Kidney tubule cell (primary cell): Measurements from ENCODE around the gene ZACN.

Experiments
- DNase-seq: peaks from one replicate; pipeline ENCODE4 v3.0.0-alpha.2; 2018; ENCODE audit warnings: low spot score

ZACN gene

DNA sequence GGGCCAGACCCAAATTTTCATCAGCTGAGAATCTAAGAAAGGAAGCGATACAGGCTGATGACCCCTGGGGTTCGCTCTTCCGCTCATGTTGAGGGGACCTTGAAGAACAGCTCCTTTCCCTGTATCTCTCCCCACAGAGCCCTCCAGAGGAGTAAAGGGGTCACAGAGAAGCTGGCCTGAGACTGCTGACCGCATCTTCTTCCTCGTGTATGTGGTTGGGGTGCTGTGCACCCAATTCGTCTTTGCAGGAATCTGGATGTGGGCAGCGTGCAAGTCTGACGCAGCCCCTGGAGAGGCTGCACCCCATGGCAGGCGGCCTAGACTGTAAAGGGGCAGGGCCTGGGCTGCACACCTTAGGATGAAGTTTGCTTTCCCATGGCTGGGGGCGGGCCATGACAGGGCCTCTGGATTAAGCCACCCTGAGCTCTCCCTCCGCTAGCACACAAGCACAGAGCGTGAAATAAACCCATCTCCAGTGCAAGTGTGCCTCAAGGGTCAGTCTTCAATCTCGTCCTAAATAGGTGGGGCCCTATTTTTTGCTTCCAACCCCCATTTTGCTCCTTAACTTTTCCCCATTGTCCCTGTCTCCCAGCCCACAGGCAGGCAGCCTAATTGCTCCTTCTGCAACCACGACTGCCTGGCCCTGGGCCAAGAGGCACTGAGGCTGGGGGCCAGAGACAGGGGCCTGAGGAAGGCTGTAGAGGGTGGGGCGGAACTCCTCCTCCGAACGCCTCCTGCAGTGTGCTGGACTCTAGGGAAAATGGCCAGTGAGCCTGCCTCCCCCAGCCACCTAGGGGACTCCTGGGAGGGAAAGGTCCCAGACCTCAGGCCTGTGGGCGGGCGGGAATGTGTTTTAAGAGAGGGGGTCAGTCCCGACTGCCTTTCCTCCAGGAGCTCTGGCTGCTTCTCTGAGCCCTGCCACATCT, 3.6 kb downstream of the ZACN start:
- no peak for DNase-seq

DNA sequence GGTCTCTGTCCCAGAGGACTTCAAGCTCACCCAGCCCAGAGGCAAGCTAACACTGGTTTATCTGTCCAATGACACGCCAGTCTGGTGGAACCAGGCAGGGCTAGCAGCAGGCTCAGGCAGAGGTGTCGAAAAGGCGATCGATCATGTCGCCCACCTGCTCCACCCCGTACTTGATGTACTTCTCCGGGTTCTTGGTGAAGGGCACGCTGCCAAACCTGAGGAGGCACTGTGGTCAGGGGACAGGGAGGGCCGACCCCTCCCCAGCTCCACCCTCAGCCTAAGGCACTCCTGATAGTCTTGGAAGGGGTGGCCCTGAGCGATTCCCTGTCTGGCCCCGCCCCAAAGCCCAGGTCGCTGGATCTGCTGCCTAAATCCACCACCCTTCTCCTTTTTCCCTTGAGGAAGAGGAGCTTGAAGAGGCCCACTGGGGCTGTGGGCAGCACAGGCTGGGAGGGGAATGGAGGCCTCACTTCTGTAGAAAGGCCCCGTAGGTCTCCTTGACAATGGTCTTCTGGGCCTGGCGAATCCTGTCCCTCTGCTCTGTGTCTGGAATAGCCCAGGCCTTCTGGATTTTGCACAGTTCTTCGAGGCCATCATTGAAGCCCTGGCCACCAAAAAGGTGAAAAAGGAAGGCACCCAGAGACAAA, 4.7 kb downstream of the ZACN start:
- DNase-seq: no peak

GRCh38 chr17:76085066-76085730, 6.2 kb downstream of the ZACN start:
- no peak for DNase-seq

DNA sequence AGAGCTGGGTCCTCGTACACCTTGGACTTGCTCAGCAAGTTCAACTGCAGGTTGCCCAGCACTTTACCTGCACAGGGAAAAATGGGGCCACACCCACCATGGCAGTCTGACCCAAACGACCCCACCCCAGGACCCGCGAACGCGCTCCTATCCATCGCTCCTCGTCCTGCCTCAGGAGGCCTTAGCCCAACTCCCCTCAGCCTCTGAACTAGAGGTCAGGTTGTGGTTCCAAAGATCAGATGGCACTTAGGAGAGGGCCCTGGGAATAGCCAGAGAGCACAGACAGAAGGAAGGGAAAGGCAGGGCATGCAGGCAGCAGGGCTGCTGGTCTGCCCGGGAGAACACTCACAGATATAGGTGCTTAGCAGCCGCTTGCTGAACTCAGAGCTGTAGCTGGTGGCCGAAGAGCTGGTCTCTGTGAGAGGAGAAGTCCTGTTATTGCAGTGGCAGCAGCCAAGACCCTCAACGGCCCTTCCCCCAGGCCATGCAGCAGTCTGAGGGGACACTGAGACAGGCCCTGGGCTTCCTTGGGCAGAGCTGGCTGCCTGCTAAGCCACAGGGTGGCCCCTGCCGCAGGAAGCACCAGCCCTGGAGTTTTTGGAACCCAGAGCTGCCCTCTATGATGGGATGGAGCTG, 6.9 kb downstream of the ZACN start:
- no peak for DNase-seq

DNA sequence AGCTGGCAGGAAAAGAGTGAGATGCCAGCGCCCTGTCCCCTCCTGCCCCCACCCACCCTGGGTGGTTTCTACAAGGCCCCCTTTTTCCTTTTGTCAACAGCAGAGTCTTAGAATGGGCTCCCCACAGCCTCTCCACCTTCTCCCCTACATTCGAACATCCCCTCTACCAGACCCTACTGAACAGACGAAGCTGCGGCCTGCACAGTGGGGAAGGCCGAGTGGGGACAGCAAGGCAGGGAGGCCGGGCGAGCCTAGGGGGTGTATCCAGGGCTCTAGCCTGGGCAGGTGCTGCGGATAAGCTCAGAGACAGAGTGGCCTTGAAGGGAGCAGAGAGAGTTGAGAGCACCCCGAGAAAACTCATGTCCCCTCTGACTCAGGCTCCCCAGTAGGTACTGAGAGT, 7.4 kb downstream of the ZACN start:
- DNase-seq: no peak

- DNase-seq: no peak
These were observed 8.5 kb downstream of the ZACN start for GRCh38 chr17:76087531-76087930.

DNA sequence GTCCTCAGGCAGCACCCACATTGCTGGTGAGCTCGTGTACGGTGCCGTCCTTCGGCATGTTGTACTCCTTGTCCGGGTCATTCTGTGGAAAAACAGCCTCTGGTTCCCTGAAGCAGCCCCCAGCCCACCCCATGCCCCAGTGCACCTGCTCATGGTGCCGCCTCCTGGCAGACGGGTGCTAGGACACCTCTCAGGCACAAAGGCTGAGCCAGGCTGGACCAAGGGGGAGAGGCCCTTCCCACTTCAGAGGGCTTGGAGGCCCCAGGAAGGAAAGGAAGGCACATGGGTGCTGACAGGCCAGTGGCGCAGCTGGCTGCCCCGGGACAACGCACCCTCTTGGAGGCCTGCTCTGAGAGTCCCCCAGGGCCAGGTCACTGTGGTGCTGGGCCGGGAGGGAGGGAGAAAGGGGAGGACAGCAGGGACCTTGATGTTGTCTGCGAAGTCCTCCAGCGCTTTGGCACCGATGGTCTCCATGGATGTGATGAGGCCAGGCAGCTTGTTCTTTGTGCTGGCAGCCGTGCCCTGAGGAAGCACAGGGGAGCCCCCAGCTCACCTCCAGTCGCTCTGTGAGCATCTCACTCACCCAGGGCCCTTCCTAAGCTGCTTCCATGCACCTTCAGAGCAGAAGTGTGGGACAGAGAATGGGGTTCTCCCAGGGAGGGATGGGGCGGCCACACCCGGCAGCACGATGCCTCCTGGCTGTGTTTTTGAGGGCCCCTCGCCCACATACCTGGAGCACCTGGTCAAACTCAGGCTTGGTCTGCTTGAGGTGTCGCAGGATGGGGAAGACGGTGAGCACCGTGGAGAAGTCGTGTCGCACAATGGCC, 9.3 kb downstream of the ZACN start:
- no peak for DNase-seq

DNA sequence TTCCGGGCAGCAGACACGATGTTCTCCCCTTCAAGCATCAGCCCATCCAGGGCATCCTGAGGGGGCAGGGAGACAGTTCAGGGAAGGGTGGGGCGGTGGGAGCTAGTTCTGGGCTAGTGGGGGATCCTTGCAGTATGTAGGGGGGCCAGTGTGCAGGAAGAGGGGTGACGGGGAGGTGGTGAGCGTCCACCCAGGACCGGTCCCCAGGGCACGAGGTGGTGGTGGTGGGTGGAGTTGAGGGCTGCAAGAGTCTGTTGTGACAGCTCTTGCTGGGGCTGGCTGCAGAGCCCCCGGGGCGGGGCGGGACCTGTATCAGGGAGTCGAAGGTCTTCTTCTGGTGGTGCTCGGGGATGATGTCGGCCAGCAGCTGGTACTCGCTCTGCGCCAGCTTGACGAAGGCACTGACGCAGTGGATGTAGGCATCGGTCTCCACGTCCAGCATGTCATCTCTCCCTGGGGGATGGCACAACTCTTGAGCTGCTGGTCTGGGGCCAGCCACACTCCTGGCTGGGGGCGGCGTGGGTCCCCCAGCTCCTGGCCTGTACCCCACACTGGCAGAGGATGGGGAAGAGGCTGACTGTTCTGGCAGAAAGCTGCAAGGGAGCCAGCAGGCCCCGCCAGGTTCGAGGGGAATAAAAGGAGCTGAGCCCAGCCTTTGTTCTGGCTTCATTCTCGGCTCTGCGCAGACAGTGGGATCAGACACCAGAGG, 10.0 kb downstream of the ZACN start:
- no peak for DNase-seq

GRCh38 chr17:76089680-76090516, 10.9 kb downstream of the ZACN start:
- DNase-seq: no peak

DNA sequence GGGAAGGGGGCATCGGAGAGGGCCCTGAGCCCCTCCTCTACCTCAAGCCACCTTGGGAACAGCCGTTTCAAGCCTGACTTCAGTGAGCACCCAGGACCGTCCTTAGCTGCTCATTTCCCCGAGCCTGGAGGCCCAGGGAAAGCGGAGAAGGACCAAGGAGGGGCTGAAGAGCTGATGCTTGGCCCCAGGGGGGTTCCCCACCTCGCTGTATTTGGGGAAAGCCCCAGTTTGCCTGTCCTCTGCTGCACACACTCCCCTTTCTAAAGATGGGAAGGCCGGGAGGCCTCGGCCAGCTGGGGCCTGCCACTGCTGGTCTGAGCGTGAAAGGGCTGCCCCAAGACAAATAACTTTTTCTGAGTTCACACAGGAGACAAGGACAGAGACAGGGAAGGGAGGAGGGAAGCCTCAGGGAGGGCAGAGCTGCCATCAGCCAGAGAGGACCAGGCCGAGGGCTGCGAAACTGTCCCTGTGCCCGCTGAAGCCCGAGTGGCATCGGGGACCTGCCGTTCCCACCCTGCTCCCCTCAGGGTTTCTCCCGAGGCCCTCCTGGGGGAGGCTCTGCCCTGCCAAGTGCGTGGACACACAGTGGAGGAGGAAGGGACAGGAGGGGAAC, 11.6 kb downstream of the ZACN start:
- no peak for DNase-seq

DNA sequence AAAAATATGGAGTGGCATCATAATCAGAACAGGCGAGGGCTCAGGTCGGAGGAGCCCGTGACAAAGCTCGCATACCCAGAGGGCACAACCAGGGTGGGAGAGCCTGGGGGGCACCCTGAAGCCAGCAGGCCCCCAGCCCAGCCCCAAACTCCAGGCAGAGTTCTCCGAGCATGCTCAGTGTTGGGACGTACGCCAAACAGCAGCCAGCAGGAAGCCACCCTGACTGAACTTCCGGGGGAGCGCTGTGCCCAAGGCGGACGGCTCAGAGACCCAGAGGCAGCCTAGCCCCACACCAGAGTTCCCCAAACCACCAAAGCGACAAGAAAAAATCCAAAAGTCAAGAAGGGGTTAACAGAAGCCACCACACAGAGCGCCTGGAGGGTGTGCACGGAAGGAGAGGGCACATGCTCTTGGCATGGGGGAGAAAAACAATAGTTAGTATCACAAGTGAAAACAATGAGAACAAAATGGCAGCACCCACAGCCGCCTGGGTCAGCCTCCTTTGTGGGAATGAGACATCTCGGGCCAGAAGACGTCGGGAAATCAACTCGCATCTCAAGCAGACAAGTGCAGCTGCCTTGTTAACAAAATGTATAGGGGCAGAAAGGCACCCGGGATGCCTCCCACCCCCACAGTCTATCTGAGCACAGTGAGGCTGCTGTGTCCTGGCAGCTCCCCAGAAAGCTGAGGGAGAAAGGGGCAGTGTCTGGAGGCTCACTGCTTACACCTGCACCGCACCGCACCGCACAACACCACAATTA, 12.7 kb downstream of the ZACN start:
- DNase-seq: no peak

DNA sequence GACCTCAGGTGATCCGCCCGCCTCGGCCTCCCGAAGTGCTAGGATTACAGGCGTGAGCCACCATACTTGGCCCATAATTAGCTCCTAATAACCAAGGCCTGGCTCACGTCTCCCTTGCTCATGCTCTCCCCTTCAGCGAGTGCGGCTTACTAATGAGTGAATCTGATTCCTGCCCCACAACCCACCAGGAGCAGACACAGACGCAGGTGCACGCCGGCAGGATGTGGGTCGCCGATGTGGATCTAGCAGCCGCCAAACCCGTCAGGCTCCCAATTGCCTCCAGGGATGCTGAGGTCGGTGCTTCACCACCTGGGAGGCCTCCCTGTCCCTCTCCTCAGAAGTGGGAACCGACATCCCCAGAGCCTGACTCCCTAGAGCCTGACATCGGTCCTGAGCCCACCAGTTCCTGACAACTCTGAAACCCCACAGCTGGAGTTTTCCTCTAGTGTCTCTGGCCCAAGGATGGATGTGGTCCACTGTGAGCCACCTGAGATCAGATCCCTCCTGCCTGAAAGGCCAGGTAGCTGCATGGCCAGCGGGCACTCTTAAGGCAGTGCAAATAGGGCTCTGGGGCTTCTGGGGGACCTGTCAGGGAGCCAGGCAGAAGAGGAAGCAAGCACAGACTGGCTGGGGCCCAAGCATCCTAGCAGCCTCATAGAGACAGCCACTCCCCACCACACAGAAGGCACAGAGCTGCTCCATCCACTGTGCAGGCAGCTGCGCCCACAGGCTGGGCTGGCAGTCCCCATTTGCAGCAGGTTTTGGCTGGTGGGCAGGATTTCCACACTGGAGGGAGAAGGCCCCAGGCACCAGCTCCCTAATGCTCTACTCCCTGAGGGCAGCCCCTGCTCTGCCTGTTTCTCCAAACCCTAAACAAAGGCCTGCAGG, 13.8 kb downstream of the ZACN start:
- no peak for DNase-seq

DNA sequence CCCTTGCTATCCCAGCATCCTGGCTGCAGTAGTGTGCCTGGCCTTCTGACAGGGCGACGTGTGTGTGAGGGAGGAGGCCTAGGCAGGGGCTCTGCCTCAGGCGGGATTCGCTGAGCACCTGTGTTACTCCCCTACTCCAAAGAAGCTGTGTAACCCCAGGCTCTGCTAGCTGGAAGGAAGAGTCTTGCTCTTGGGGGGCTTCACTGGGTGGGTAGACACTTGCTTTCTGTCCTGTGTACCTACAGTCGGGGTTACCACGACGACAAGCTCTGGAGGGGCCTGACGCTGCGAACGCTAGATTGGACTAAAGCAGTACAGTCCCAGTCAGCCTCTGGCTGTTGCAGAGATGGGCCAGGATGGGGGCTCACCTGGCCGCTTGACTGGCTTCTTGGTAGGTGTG, 15.1 kb downstream of the ZACN start:
- no peak for DNase-seq

DNA sequence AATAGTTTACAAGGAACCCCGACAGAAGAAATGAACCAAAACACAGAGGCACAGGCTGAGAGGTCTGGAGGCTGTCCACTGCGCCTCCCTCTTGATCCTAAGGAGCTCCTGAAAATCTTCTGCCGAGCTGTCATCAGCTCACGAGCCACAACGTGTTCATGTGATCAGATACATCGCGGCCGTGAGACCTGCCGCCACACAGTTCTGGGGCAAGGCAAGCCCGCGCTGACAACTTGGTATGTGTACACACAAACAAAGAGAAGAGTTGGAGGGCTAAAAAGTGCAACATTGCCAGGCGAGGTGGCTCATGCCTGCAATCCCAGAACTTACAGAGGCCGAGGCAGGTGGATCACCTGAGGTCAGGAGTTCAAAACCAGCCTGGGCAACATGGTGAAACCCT, 17.0 kb downstream of the ZACN start:
- DNase-seq: no peak

GRCh38 chr17:76097716-76098295, 18.8 kb downstream of the ZACN start:
- DNase-seq: no peak

GRCh38 chr17:76102944-76103273, 23.9 kb downstream of the ZACN start:
- DNase-seq: no peak

DNA sequence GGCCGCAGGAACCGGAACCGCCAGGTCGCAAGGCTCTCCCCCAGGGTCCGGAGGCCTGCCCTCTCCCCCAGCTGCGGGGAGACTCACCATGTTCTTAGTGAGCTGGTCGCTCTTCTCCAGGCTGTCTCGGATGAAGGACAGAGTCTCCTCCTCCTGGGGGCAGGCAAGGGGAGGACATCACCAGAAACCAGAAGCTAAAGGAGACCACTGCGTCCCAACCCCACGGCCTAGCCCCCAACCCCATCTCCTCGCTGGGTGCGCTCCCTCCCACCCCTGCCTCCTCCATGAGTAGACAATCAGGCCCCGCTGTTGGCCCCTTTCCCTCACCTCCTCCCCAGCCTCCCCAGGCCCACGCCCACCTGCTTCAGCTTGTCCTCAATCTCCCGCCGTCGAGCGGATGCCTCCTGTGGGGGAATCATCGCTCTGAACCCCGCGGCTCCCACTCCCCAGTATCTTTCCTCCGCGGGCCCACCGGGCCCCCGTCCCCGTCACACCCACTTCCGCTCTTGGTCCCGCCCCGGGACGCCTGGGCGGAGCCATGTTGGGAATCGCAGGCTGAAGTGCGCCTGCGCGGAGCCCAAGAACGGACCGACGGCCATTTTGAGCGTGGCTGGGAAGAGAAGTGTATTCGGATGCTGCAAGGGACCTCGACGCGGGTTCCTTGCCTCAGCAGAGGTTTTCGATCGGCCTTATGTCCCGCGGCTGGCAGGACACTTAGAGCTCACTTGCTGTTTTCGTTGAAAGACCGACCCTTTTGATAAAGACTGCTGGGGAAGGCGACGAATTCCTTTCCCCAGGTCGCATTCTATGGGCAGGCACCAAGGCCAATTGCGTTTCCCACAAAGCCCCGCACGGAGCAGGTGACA, 24.5 kb downstream of the ZACN start, which contains the start of gene EXOC7:
Gene EXOC7 (minus strand): TSS at position 514 of the 866 bp plus-strand sequence. CDS start 95 bp downstream, at position 419.
- peak; percentile 92 for DNase-seq
